Panc1 (cell line): ENCODE data around the gene ENAH. TPM values are rescaled to one million over a fixed set of nuclear protein-coding genes. Genes with fewer than 3 reads are reported as not detected.

Source experiments
- ATAC-seq: fragments of 200-7000 bp; cut with Tn5 transposase; 2 replicates; pipeline ENCODE4 v1.9.1; 2020; ENCODE audit warnings: mild to moderate bottlenecking, moderate library complexity
- BruUV-seq: library from RNA; stranded (reverse); fragments of 400-500 nt; replicated peaks from 2 replicates; lab custom pipeline; 2021; lab: Mats Ljungman, UMichigan
- CTCF ChIA-PET: fragments of 300-600 bp; sonication (Branson Sonifier 250); formaldehyde crosslinking; loops from one replicate; lab custom pipeline; 2022; ENCODE audit warnings: antibody characterized with exemption; lab: Charles Lee
- POLR2A ChIA-PET: fragments of 300-600 bp; sonication (Branson Sonifier 250); formaldehyde crosslinking; loops from one replicate; lab custom pipeline; 2022; ENCODE audit warnings: antibody characterized with exemption; lab: Charles Lee
- DNase-seq: peaks from one replicate; pipeline ENCODE4 v3.0.0-alpha.2; 2010; ENCODE audit warnings: low read depth, low spot score
- H3K27ac ChIP-seq: 2 replicates; pipeline ENCODE4 v1.5.1; 2011; ENCODE audit warnings: mild to moderate bottlenecking, low read length, inconsistent platforms
- H3K27me3 ChIP-seq: fragments of 200-500 bp; sonication (Bioruptor generic); 2 replicates; pipeline ENCODE4 v1.6.0; 2014; ENCODE audit warnings: low read length, inconsistent platforms; ENCODE audit not compliant: control insufficient read depth, insufficient read depth
- H3K36me3 ChIP-seq: fragments of 200-500 bp; sonication (Bioruptor generic); 2 replicates; pipeline ENCODE4 v1.5.1; 2014; ENCODE audit warnings: inconsistent platforms, mild to moderate bottlenecking, low read length, moderate library complexity; ENCODE audit not compliant: control insufficient read depth, insufficient read depth
- H3K4me1 ChIP-seq: 2 replicates; pipeline ENCODE4 v1.5.1; 2011; ENCODE audit warnings: inconsistent platforms, mild to moderate bottlenecking, low read length, moderate library complexity; ENCODE audit not compliant: control insufficient read depth, insufficient read depth
- H3K4me3 ChIP-seq, 2 experiments: 2 replicates each; pipeline ENCODE4 v1.5.1; 2011 to 2012; ENCODE audit warnings: low read depth in 2 of 2, low read length in 2 of 2, mild to moderate bottlenecking in 2 of 2, inconsistent platforms in 1 of 2, moderate library complexity in 1 of 2
- H3K9me3 ChIP-seq: fragments of 200-500 bp; sonication (Bioruptor generic); 2 replicates; pipeline ENCODE4 v1.5.1; 2014; ENCODE audit warnings: low read depth, mild to moderate bottlenecking, inconsistent platforms, low read length, moderate library complexity; ENCODE audit not compliant: control insufficient read depth, insufficient read depth
- POLR2AphosphoS5 ChIP-seq: IDR thresholded peaks from 2 replicates; pipeline ENCODE4 v1.6.1; 2012; ENCODE audit warnings: mild to moderate bottlenecking, low read depth, low read length, moderate library complexity
- SIN3A ChIP-seq: IDR thresholded peaks from 2 replicates; pipeline ENCODE4 v1.6.1; 2012; ENCODE audit warnings: low read depth, mild to moderate bottlenecking, low read length, moderate library complexity, borderline replicate concordance; ENCODE audit not compliant: insufficient read depth
- TCF7L2 ChIP-seq: IDR thresholded peaks from 2 replicates; pipeline ENCODE4 v1.6.1; 2011; ENCODE audit warnings: mild to moderate bottlenecking, low read depth, low read length, inconsistent platforms
- in situ Hi-C: cut with HindIII; loops from 2 replicates; pipeline ENCODE4 v1.10.0; 2016; ENCODE audit warnings: low sequenced_read_pairs, low pct_unique_long_range_greater_than_20kb
- intact Hi-C: fragments of 100-400 bp; cut with micrococcal nuclease; formaldehyde crosslinking; loops from one replicate; pipeline ENCODE4 v1.10.0; 2022; ENCODE audit not compliant: unreplicated experiment
- total RNA-seq: library from RNA; stranded (reverse); gene quantifications from one replicate; pipeline ENCODE4 v1.2.1, GENCODE V29; 2021; ENCODE audit not compliant: unreplicated experiment
- TF ChIP-seq, protein P1 (sequence below): fragments of 450-650 bp; IDR thresholded peaks from 2 replicates; pipeline ENCODE4 v1.5.1; 2017; ENCODE audit warnings: mild to moderate bottlenecking
- TF ChIP-seq, protein P2 (sequence below), 2 experiments: IDR thresholded peaks; 2 replicates each; pipeline ENCODE4 v1.6.1; 2011 to 2012; ENCODE audit warnings: low read depth in 2 of 2, control low read depth in 1 of 2, low read length in 1 of 2, mild to moderate bottlenecking in 1 of 2, moderate library complexity in 1 of 2; ENCODE audit not compliant: insufficient read depth in 1 of 2

The ENAH gene
- total RNA-seq, 1 experiment from 2014 or later: 133 TPM

DNA sequence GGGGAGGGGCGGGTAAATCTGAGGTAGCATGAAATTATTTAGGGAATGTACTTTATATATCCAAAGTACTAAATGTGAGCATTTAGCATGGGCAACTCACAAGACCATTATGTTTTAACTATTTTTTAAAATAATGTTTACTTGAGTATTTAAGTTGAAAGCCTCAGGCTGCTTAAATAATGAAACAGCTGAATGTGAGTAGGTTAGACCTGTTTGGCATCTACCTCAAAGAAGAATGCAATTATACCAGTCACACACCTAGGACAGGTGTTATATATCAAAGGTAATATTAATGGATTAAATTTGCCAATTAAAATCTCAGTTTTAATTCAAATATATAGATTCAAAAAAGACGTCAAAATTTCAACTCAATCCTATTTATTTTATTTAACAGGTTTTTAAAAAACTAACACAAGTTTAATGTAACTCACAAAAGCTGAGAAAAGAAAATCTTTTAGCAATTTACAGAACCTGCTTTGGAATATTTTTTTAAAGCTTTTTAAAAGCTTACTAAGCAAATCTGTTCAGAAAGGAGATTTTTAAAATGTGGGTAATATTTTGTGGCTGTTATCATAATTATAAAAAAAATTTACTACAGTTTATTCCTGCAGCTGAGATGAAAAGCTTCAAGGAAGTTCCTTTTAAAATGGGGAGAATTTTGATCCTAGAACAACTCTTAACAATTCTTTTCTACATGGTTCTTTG lies 120.5 kb downstream of the ENAH start:
- no peaks in the 10 kb centered on the region; the same call in none of the 2 replicates for H3K36me3 ChIP-seq
- ChIA-PET CTCF (no interaction called here), POLR2A (no interaction called here)
- H3K27me3 ChIP-seq: no peaks in the 10 kb centered on the region
- DNase-seq: no peak
- TF ChIP-seq POLR2AphosphoS5 (no peak), TCF7L2 (no peak), SIN3A (no peak)
- TF ChIP-seq, protein P1, sequence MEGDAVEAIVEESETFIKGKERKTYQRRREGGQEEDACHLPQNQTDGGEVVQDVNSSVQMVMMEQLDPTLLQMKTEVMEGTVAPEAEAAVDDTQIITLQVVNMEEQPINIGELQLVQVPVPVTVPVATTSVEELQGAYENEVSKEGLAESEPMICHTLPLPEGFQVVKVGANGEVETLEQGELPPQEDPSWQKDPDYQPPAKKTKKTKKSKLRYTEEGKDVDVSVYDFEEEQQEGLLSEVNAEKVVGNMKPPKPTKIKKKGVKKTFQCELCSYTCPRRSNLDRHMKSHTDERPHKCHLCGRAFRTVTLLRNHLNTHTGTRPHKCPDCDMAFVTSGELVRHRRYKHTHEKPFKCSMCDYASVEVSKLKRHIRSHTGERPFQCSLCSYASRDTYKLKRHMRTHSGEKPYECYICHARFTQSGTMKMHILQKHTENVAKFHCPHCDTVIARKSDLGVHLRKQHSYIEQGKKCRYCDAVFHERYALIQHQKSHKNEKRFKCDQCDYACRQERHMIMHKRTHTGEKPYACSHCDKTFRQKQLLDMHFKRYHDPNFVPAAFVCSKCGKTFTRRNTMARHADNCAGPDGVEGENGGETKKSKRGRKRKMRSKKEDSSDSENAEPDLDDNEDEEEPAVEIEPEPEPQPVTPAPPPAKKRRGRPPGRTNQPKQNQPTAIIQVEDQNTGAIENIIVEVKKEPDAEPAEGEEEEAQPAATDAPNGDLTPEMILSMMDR: no peak
- TF ChIP-seq, protein P2, sequence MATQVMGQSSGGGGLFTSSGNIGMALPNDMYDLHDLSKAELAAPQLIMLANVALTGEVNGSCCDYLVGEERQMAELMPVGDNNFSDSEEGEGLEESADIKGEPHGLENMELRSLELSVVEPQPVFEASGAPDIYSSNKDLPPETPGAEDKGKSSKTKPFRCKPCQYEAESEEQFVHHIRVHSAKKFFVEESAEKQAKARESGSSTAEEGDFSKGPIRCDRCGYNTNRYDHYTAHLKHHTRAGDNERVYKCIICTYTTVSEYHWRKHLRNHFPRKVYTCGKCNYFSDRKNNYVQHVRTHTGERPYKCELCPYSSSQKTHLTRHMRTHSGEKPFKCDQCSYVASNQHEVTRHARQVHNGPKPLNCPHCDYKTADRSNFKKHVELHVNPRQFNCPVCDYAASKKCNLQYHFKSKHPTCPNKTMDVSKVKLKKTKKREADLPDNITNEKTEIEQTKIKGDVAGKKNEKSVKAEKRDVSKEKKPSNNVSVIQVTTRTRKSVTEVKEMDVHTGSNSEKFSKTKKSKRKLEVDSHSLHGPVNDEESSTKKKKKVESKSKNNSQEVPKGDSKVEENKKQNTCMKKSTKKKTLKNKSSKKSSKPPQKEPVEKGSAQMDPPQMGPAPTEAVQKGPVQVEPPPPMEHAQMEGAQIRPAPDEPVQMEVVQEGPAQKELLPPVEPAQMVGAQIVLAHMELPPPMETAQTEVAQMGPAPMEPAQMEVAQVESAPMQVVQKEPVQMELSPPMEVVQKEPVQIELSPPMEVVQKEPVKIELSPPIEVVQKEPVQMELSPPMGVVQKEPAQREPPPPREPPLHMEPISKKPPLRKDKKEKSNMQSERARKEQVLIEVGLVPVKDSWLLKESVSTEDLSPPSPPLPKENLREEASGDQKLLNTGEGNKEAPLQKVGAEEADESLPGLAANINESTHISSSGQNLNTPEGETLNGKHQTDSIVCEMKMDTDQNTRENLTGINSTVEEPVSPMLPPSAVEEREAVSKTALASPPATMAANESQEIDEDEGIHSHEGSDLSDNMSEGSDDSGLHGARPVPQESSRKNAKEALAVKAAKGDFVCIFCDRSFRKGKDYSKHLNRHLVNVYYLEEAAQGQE (IDR thresholded peaks at IDR 0.05; ENCODE audit: insufficient read depth in 1 of 2, low read depth in 2 of 2, low read length in 1 of 2): no peak
- no peak for ATAC-seq
- H3K4me3 ChIP-seq: no peak overlapping the region
- BruUV-seq: no TSS peak
- H3K4me1 ChIP-seq: peaks cover 11% of the 10 kb centered on the region
- intact Hi-C loops: no loop called here
- no peaks in the 10 kb centered on the region for H3K9me3 ChIP-seq
- in situ Hi-C loops: no loop called here
- no peak overlapping the region for H3K27ac ChIP-seq

DNA sequence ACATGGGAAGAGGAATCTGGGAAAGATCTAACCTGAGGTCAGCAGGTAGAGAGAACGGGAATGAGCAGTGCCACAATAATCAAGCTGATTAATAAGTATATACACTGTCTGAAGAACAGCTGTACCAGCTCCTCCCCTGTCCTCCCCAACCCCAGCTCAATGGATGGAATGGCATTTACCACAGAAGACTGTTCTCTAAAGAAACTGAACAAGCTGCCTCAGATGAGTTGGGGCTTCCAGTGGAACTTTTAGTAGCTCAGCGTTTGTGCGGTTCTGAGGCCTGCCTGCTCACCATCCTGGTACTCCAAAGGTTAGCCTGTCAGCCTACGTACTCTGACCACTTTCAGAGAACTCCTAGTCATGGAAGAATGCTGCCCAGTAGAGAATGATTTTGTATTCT lies 123.2 kb downstream of the ENAH start:
- H3K27me3 ChIP-seq: no peaks in the 10 kb centered on the region
- in situ Hi-C loops: no loop called here
- H3K9me3 ChIP-seq: no peaks in the 10 kb centered on the region
- intact Hi-C loops: no loop called here
- H3K4me3 ChIP-seq: no peak overlapping the region
- BruUV-seq: no TSS peak
- CTCF ChIA-PET: no interaction called here
- POLR2A ChIA-PET: no interaction called here
- no peak overlapping the region for H3K27ac ChIP-seq
- H3K4me1 ChIP-seq: peaks cover 11% of the 10 kb centered on the region
- ATAC-seq (no peak), DNase-seq (no peak)
- TF ChIP-seq, protein P1: no peak
- TF ChIP-seq POLR2AphosphoS5 (no peak), TCF7L2 (no peak), SIN3A (no peak)
- TF ChIP-seq, protein P2 (IDR thresholded peaks at IDR 0.05; ENCODE audit: insufficient read depth in 1 of 2, low read depth in 2 of 2, low read length in 1 of 2): no peak
- H3K36me3 ChIP-seq: no peaks in the 10 kb centered on the region; the same call in 1 of the 2 replicates
